ENCODE measurements around the gene CDH13.

The CDH13 gene

GRCh38 chr16:82793528-82794245 lies 166.9 kb downstream of the CDH13 start:
- no peak for DNase-seq

DNA sequence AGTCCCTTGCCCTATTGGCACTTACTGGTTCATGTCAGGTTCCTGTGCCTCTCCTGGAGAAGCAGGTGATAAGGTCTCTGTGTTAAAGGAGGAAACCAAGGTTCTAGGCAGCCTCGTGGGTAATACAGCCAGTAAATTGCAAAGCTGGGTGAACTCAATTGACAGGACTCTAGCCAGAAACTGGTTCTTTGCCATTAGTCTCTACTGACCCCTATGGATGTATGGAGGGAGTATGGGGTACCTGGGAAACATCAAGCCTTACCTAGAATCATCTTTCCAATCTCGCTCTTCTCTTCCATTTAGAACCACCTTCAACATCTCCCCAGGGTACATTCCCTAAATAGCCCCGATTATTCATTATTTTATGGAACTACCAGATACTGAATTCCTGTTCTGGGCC lies 169.3 kb downstream of the CDH13 start:
- DNase-seq = no peak

DNA sequence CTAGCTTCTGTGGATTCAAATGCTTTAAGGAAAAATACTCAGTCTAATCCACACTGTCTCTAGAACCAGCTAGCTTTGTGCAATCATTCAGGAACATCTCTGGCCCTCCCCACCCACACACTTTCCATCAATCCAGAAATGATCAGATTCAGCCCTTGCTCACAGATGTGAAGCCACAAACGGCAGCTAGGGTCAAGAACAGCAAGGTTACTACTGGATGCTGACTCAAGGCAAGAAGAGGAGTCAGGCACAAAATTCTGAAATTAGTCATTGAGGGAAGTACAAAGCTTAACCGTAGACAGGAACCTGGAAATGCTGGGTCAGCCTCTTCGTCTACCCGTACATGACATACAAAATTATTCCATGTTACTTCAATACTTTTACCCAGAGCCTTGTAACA lies 174.6 kb downstream of the CDH13 start:
- DNase-seq = no peak

GRCh38 chr16:82805866-82806265 lies 179.1 kb downstream of the CDH13 start:
- peak; percentile 1 for DNase-seq

GRCh38 chr16:82807311-82807710 lies 180.5 kb downstream of the CDH13 start:
- no peak for DNase-seq

DNA sequence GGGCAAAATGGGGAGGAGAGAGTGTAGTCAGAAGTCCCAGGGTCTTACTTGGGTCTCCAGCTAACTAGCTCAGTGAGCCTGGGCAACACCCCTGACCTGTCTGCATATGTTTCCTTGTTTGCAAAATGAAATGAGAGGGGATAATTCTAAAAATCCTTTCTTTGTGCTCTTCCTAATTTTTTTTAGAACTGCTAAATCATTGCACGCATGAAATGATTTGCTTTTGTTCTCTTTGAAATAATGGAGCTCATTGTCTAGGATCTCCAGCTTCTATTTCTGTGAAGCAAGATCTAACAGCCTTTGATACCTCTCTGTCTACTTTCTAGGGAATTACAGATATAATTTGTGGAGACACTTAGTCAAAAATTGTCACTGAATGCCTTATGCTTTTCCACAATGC lies 181.3 kb downstream of the CDH13 start:
- no peak for DNase-seq

DNA sequence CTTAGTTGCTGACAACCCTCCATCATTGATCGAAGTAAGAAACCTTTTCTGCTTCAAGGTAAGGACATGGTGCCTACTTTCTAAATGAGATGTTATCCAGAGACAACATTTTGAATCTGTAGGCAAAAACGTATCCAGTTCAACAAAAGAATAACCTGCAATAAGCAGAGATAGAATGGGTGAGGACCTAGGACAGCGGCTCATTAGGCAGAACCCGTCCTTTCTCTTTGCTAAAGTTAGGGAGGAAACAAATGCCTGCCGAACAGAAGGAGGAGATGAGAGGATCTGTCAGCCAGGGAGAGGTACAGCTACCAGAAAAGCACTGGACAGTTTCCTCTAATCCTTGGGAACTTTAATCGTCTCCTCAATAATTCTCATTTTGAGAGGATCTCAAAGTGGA lies 183.3 kb downstream of the CDH13 start:
- DNase-seq = no peak

- no peak for DNase-seq
Observed at GRCh38 chr16:82814059-82814458, 187.3 kb downstream of the CDH13 start.

GRCh38 chr16:82819286-82819685 lies 192.5 kb downstream of the CDH13 start:
- no peak for DNase-seq

GRCh38 chr16:82820855-82821254 lies 194.1 kb downstream of the CDH13 start:
- DNase-seq = no peak

- DNase-seq = no peak
Observed at GRCh38 chr16:82824408-82824807, 197.6 kb downstream of the CDH13 start.

- DNase-seq = no peak
Observed at GRCh38 chr16:82829301-82829700, 202.5 kb downstream of the CDH13 start.

- DNase-seq = no peak
Observed at GRCh38 chr16:82830944-82831343, 204.2 kb downstream of the CDH13 start.

DNA sequence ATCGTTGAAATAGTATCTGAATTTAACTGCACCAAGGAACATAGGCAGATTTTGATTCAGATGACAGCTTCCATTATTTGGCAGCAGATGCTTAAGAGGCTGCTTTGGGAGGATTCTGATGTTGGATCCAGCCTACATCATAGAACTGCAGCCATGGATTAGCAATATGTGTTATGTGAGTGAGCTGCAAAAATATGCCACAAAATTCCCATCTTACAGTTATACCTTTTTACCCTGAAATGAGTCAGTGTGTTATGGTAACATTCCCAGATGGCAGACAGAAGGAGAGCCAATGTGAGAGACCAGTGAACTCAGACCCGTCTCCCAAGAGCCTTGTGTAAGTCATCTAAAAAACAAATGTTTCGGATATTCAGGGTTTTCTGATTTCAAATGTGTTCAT lies 206.1 kb downstream of the CDH13 start:
- DNase-seq = no peak

DNA sequence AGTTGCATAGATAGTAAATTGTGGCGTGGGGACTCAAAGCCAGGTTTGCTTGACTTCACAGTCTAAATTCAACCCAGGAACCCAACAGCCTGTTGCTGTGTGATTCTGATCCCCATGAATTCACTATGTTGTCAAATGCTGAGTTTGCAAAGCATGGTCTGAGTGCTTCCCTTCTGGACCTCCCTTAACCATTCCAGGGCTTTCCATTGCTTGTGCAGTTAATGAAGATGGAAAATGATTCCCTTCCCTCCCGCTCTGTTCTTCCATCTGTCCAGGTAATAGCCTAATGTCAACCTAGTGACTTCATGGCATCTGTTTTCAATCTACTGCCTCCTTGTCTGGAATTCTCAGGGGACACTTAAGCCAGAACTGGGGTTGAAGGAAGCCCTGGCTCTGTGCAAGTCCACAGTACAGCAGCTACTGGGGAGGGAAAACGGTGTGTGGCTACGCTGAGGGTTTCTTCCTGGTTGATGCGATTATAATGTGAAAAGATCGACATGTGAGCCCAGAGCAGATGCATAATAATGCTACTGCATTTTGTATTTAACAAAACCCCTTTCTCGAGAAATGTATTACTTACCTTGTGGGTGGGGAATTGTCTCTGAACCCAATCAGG lies 206.7 kb downstream of the CDH13 start:
- DNase-seq = no peak

DNA sequence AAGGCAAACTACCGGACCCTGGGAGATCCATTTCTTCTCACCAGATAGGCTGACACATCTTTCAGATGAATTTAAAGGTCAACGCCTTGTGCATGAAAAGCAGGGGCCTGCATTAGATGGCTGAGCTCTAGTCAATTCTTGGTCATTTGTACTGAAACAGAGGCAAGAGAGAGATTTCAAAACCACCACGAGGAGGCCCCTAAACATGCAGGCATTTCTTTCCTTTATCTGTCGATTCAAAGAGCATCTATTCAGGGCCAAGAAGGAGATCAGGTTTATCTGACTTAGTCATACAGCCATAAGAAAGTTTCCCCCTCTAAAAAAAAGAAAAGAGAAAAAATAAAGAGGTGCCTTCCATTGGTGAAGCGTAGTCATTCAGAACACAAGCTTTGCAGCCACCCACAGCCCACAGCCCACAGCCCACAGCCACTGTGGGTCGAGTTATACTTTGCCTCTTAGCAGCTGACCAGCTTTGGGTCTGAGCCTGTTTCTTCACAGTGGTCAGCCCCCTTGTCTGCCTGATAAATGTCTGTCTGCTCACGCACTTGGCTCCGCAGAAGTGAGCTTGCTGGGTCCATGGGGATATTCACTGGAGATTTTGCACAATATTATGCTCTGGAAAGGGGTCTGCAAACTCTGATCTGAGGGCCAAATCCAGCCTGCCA lies 207.5 kb downstream of the CDH13 start:
- no peak for DNase-seq

DNA sequence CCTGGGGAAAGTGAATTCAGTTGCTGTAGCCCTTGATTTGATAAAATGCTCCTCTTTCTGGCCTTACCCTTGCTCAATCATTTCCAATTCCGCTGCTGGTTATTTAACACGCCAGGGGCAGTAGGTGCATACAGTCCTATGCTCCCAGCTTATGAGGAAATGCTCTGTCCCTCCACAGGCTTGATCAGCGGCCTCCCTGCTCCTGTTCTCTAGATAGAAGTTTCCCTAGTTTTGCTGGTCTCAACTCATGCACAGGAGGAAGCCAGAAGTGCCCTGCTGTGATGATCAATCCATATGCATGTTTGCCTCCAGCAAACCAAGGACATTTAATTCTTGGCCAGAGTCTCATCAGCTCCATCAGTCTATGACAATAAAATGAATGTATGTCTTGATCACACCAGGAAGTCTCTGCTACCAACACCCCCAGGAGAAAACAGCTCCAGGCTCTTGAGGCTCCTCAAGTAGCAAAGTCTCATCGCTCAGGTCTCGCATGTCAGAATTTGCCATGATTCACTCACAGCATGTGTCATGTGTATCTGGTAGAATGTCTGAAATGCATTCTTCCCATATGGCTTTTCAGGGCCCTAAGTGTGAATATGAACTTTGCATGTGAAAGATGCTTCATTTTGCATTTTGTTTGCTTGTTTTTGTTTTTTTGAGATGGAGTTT lies 208.9 kb downstream of the CDH13 start:
- DNase-seq = no peak

- no peak for DNase-seq
Observed at GRCh38 chr16:82841108-82841507, 214.3 kb downstream of the CDH13 start.

DNA sequence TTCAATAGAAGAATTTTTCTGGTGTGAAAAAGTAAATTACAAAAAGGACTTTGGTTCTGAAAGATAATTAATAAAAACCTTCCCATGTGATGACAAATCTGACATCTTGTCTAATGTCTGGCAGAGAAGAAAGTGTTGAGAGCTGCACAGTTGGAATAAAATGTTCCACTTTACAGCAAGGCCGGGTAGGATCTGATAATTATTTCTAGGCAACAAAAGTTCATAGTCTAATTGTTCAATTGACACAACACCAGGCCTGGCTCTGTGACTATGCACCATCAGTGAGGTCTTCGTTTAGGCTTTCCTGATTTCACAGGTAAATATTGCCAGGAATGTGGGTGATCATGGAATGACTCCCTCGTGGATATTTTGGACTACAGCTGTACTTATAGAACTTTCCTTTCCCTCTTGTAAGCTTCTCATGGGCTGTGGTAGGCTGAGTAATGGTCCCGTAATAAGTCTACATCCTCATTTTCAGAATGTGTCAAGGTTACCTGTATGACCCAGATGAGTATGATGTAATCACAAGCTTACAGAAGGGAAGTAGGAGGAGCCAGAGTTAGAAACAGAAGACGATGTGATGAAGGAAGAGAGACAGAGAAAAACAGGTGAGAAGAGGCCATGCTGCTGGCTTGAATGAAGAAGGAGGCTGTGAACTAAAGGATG lies 217.0 kb downstream of the CDH13 start:
- DNase-seq = no peak

GRCh38 chr16:82845116-82845515 lies 218.3 kb downstream of the CDH13 start:
- DNase-seq = no peak

DNA sequence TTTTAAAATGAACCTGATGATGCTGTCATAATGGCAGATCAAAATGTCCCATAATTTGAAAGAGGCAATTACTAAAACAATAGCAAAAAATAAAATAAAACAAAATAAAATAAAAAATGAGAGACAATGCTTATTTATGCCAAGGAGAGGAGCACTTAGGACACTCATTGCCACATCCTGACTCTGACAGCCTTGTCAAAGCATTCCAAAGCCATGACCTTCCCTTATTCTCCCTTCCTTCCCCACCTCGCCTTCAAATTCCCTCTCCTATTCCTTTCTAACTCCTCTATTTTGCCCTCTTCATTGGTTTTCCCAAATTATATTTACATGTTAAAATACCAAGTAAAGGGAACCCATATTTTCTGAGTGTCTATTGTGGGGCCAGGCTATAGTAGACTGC lies 220.0 kb downstream of the CDH13 start:
- DNase-seq = no peak

DNA sequence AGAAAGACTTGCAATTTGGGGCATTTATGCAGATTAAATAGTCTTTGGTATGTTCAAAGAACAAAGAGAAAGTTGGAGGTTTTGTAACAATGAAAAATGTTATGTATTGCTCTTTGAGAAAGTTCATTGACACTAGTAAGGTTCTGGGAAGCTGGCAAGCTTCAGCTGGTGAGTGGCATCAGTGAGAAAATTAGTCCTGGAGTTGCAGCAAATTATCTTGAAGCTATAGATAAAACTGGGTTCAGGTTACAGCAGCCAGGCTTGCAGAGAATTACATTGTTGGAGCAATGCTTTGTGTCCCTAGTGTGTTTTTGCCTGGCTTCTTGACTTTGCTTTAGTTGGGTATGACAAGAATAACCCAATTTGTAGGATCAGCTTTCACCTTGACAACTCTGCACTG lies 221.2 kb downstream of the CDH13 start:
- DNase-seq = no peak

- DNase-seq = no peak
Observed at GRCh38 chr16:82852388-82853008, 225.7 kb downstream of the CDH13 start.
